HepG2 (cell line): ENCODE data around the gene PTPRN. TPM values are rescaled to one million over a fixed set of nuclear protein-coding genes. Genes with fewer than 3 reads are reported as not detected.

Experiments used
- BRCA1 ChIP-seq: sonication (generic); formaldehyde crosslinking; IDR thresholded peaks from 2 replicates; pipeline ENCODE4 v1.4.0; 2020; ENCODE audit warnings: missing genetic modification reagents
- CENPT ChIP-seq: sonication (generic); formaldehyde crosslinking; IDR thresholded peaks from 2 replicates; pipeline ENCODE4 v1.8.0; 2022; ENCODE audit warnings: low read depth, mild to moderate bottlenecking, moderate library complexity, missing genetic modification reagents
- ELF4 ChIP-seq: sonication (generic); formaldehyde crosslinking; IDR thresholded peaks from 2 replicates; pipeline ENCODE4 v1.5.0; 2020; ENCODE audit warnings: missing genetic modification reagents, mild to moderate bottlenecking, moderate library complexity, borderline replicate concordance
- ETV5 ChIP-seq: IDR thresholded peaks from 2 replicates; pipeline ENCODE4 v1.6.1; 2018; ENCODE audit warnings: missing biosample characterization, missing genetic modification reagents, inconsistent platforms, borderline replicate concordance
- GABPA ChIP-seq, 2 experiments: IDR thresholded peaks; 2 replicates each; pipeline ENCODE4 v1.6.1; 2011 to 2016; ENCODE audit warnings: low read depth in 2 of 2, low read length in 1 of 2, missing biosample characterization in 1 of 2, missing genetic modification characterization in 1 of 2
- HNRNPK ChIP-seq: fragments of 200-400 bp; formaldehyde crosslinking; IDR thresholded peaks from 2 replicates; pipeline ENCODE4 v1.6.1; 2018; ENCODE audit warnings: low read length, low read depth, moderate library complexity, mild to moderate bottlenecking; ENCODE audit not compliant: poor library complexity, severe bottlenecking
- HOXD1 ChIP-seq: sonication (generic); formaldehyde crosslinking; IDR thresholded peaks from 2 replicates; pipeline ENCODE4 v1.5.0; 2020; ENCODE audit warnings: missing genetic modification reagents
- JARID2 ChIP-seq: sonication (generic); formaldehyde crosslinking; IDR thresholded peaks from 2 replicates; pipeline ENCODE4 v1.8.1; 2023; ENCODE audit warnings: missing genetic modification reagents, inconsistent platforms; ENCODE audit not compliant: insufficient replicate concordance
- KLF11 ChIP-seq: IDR thresholded peaks from 2 replicates; pipeline ENCODE4 v1.6.1; 2016; ENCODE audit warnings: missing compliant biosample characterization
- MXD4 ChIP-seq: IDR thresholded peaks from 2 replicates; pipeline ENCODE4 v1.6.1; 2016; ENCODE audit warnings: mild to moderate bottlenecking, missing biosample characterization, missing genetic modification reagents
- PAX8 ChIP-seq: sonication (generic); formaldehyde crosslinking; IDR thresholded peaks from 2 replicates; pipeline ENCODE4 v1.8.0; 2022; ENCODE audit warnings: mild to moderate bottlenecking, missing genetic modification reagents, borderline replicate concordance
- SIN3B ChIP-seq: fragments of 150-350 bp; IDR thresholded peaks from 2 replicates; pipeline ENCODE4 v1.6.1; 2014; ENCODE audit warnings: low read length
- TSC22D2 ChIP-seq: sonication (generic); formaldehyde crosslinking; IDR thresholded peaks from 2 replicates; pipeline ENCODE4 v1.5.1; 2020; ENCODE audit warnings: missing genetic modification reagents, mild to moderate bottlenecking, borderline replicate concordance
- ZNF101 ChIP-seq: sonication (generic); formaldehyde crosslinking; IDR thresholded peaks from 2 replicates; pipeline ENCODE4 v1.4.0; 2020; ENCODE audit warnings: mild to moderate bottlenecking, low read depth, missing genetic modification reagents, borderline replicate concordance
- ZNF510 ChIP-seq: sonication (generic); formaldehyde crosslinking; IDR thresholded peaks from 2 replicates; pipeline ENCODE4 v1.4.0; 2020; ENCODE audit warnings: low read depth, mild to moderate bottlenecking, missing genetic modification reagents
- ZNF550 ChIP-seq: sonication (generic); formaldehyde crosslinking; IDR thresholded peaks from 2 replicates; pipeline ENCODE4 v1.4.0; 2020; ENCODE audit warnings: mild to moderate bottlenecking, missing genetic modification reagents, borderline replicate concordance
- ZNF746 ChIP-seq: sonication (generic); formaldehyde crosslinking; IDR thresholded peaks from 2 replicates; pipeline ENCODE4 v1.8.0; 2022; ENCODE audit warnings: mild to moderate bottlenecking, missing genetic modification reagents
- polyA plus RNA-seq, 8 experiments: library from polyadenylated mRNA; depleted of rRNA in 3 of 8; stranded (reverse) in 7 of 8; unstranded in 1 of 8; fragments of >200 nt; fragmentation: Illumina TruSeq in 4 of 8; extraction: Trizol in 4 of 8; gene quantifications; 2 replicates each; pipeline versions ENCODE4 v1.2.1 to v1.2.3, GENCODE V29; 2011 to 2016; ENCODE audit warnings: low read depth in 4 of 8, missing spikeins in 1 of 8, mixed read lengths in 1 of 8; ENCODE audit not compliant: insufficient read depth in 1 of 8
- total RNA-seq, 5 experiments: library from RNA; depleted of rRNA; stranded (reverse); fragments of >200 nt; fragmentation: Illumina TruSeq; extraction: Trizol; gene quantifications; 2 replicates each; pipeline ENCODE4 v1.2.3, GENCODE V29; 2016; ENCODE audit warnings: low read depth in 1 of 5
- TF ChIP-seq, protein P1 (sequence below): sonication (generic); formaldehyde crosslinking; IDR thresholded peaks from 2 replicates; pipeline ENCODE4 v1.4.0; 2020; ENCODE audit warnings: mild to moderate bottlenecking, missing genetic modification reagents
- TF ChIP-seq, protein P2 (sequence below): sonication (generic); formaldehyde crosslinking; IDR thresholded peaks from 2 replicates; pipeline ENCODE4 v1.5.1; 2020; ENCODE audit warnings: missing genetic modification reagents, mild to moderate bottlenecking, borderline replicate concordance
- TF ChIP-seq, protein P3 (sequence below): sonication (generic); formaldehyde crosslinking; IDR thresholded peaks from 2 replicates; pipeline ENCODE4 v1.8.0; 2022; ENCODE audit warnings: mild to moderate bottlenecking, missing genetic modification reagents
- TF ChIP-seq, protein P4 (sequence below), 2 experiments: fragments of 450-650 bp in 1 of 2; sonication (generic) in 1 of 2; formaldehyde crosslinking; IDR thresholded peaks; 2 replicates each; pipeline versions ENCODE4 v1.5.0 to v1.8.0; 2020 to 2022; ENCODE audit warnings: mild to moderate bottlenecking in 1 of 2, missing genetic modification reagents in 1 of 2
- TF ChIP-seq, protein P5 (sequence below): sonication (generic); formaldehyde crosslinking; IDR thresholded peaks from 2 replicates; pipeline ENCODE4 v1.5.0; 2020; ENCODE audit warnings: missing genetic modification reagents, mild to moderate bottlenecking, borderline replicate concordance
- TF ChIP-seq, protein P6 (sequence below): sonication (generic); formaldehyde crosslinking; IDR thresholded peaks from 2 replicates; pipeline ENCODE4 v1.4.0; 2020; ENCODE audit warnings: missing genetic modification reagents

The PTPRN gene
- total and polyA plus RNA-seq, 2 of the 13 experiments (the other 11 are each of a cell fraction or from before 2014, with no cell fraction given) = 0.26 TPM; not detected in 1

DNA sequence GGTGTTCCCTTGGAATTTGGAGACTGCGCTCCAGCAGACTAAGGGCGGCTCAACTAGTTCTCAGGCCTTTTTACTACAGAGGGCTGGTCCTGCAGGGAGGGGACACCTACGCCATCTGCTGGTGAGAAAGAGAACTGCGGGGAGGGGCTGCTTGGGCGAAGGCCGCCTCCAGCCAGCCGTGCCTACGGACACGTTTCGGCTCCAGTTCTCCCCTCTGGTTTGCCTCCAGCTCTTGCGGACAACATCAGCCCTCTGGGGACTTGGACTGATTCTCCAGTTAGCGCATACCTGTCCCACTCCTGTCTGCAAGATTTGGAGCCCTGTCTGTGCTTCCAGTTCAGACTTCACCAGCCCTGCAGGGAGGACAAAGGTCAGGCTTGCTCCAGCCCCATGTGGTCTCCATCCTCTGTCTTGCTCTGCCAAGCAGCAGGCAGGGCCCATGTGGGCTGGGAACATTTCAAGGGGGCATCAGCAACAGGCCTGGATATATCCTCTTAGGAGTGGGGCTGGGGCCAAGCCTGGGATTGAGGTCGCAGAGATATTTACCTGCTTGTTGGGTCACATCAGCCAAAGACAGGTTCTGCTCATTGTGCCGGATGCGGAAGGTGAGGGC, 10.3 kb downstream of the PTPRN start (continued):
- TF ChIP-seq ETV5 (CRISPR knock-in tag) = no peak
- TF ChIP-seq CENPT (CRISPR knock-in tag) = no peak
- no peak for TF ChIP-seq BRCA1 (CRISPR knock-in tag)
- TF ChIP-seq HOXD1 (CRISPR knock-in tag) = no peak
- 0 out of 2 replicates have a peak, but pooled peaks have one; percentile 34 for TF ChIP-seq PAX8 (CRISPR knock-in tag)
- TF ChIP-seq HNRNPK = no peak
- no peak for TF ChIP-seq ZNF746 (CRISPR knock-in tag)
- TF ChIP-seq, protein P1, sequence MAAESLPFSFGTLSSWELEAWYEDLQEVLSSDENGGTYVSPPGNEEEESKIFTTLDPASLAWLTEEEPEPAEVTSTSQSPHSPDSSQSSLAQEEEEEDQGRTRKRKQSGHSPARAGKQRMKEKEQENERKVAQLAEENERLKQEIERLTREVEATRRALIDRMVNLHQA (CRISPR knock-in tag) = no peak
- TF ChIP-seq KLF11 = no peak
- peak; percentile 26; the same call in 1 of the 2 replicates for TF ChIP-seq MXD4 (CRISPR knock-in tag)
- TF ChIP-seq, protein P2, sequence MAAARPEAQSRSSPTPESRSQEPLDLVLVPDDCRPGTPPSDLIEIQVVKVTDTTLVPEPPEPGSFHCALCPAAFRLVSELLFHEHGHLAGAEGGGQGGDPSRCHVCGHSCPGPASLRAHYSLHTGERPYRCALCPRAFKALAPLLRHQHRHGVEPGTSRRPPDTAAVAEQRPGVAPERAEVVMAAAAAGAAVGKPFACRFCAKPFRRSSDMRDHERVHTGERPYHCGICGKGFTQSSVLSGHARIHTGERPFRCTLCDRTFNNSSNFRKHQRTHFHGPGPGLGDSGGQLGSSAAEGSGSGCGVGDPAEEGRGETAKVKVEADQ (CRISPR knock-in tag) = 0 out of 2 replicates have a peak, but pooled peaks have one; percentile 43
- no peak for TF ChIP-seq SIN3B
- no peak; the same call in 1 of the 2 replicates for TF ChIP-seq TSC22D2 (CRISPR knock-in tag)
- no peak for TF ChIP-seq ELF4 (CRISPR knock-in tag)
- TF ChIP-seq, protein P3, sequence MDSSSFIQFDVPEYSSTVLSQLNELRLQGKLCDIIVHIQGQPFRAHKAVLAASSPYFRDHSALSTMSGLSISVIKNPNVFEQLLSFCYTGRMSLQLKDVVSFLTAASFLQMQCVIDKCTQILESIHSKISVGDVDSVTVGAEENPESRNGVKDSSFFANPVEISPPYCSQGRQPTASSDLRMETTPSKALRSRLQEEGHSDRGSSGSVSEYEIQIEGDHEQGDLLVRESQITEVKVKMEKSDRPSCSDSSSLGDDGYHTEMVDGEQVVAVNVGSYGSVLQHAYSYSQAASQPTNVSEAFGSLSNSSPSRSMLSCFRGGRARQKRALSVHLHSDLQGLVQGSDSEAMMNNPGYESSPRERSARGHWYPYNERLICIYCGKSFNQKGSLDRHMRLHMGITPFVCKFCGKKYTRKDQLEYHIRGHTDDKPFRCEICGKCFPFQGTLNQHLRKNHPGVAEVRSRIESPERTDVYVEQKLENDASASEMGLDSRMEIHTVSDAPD = no peak
- TF ChIP-seq ZNF550 (CRISPR knock-in tag) = no peak
- TF ChIP-seq, protein P4, sequence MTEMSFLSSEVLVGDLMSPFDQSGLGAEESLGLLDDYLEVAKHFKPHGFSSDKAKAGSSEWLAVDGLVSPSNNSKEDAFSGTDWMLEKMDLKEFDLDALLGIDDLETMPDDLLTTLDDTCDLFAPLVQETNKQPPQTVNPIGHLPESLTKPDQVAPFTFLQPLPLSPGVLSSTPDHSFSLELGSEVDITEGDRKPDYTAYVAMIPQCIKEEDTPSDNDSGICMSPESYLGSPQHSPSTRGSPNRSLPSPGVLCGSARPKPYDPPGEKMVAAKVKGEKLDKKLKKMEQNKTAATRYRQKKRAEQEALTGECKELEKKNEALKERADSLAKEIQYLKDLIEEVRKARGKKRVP (CRISPR knock-in tag; IDR thresholded peaks at IDR 0.05) = no peak
- 0 out of 2 replicates have a peak, but pooled peaks have one; percentile 43 for TF ChIP-seq ZNF510 (CRISPR knock-in tag)
- no peak for TF ChIP-seq ZNF101
- TF ChIP-seq, protein P5, sequence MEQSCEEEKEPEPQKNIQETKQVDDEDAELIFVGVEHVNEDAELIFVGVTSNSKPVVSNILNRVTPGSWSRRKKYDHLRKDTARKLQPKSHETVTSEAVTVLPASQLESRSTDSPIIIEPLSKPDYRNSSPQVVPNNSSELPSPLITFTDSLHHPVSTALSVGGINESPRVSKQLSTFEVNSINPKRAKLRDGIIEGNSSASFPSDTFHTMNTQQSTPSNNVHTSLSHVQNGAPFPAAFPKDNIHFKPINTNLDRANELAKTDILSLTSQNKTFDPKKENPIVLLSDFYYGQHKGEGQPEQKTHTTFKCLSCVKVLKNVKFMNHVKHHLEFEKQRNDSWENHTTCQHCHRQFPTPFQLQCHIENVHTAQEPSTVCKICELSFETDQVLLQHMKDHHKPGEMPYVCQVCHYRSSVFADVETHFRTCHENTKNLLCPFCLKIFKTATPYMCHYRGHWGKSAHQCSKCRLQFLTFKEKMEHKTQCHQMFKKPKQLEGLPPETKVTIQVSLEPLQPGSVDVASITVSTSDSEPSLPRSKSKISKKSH (CRISPR knock-in tag) = no peak
- TF ChIP-seq GABPA (IDR thresholded peaks at IDR 0.05; ENCODE audit: low read depth, low read length) = no peak
- TF ChIP-seq GABPA (CRISPR knock-in tag; IDR thresholded peaks at IDR 0.05; ENCODE audit: low read depth) = no peak
- TF ChIP-seq, protein P6, sequence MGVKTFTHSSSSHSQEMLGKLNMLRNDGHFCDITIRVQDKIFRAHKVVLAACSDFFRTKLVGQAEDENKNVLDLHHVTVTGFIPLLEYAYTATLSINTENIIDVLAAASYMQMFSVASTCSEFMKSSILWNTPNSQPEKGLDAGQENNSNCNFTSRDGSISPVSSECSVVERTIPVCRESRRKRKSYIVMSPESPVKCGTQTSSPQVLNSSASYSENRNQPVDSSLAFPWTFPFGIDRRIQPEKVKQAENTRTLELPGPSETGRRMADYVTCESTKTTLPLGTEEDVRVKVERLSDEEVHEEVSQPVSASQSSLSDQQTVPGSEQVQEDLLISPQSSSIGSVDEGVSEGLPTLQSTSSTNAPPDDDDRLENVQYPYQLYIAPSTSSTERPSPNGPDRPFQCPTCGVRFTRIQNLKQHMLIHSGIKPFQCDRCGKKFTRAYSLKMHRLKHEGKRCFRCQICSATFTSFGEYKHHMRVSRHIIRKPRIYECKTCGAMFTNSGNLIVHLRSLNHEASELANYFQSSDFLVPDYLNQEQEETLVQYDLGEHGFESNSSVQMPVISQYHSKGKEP (CRISPR knock-in tag) = no peak
- TF ChIP-seq JARID2 (CRISPR knock-in tag) = no peak
